IPS DF 4.7 (cell line): Measurements from ENCODE around the gene FBXL4.

Experiments
- DNase-seq: peaks from one replicate; pipeline ENCODE4 v3.0.0-alpha.2; 2013; ENCODE audit warnings: low spot score; ENCODE audit errors: extremely low read depth

The FBXL4 gene

GRCh38 chr6:98947411-98948292 lies at the start of gene FBXL4:
Gene FBXL4, minus strand, starts transcription at chr6:98947946. Its CDS starts 20,958 bp downstream, at chr6:98926988.
- peak; percentile 71 for DNase-seq

DNA sequence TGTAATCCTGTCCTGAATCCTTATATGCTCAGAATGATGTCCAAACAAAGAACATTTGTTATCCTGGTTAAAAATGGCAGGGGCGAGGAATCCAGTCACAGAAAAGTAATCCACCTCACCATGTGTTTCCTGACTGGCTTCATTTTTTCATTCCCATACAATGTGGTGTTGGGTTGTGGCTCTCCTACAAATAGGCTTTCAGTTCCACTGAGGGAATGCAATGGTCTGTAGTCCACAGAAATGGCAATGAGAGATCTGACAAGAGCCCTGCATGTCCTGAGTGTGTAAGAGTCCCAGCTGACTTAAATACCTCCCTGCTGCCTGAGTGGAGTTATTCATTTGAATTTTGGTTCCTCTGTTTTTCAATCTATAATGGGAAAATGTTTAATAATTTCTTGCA lies 47.4 kb upstream of the FBXL4 start:
- DNase-seq = no peak

DNA sequence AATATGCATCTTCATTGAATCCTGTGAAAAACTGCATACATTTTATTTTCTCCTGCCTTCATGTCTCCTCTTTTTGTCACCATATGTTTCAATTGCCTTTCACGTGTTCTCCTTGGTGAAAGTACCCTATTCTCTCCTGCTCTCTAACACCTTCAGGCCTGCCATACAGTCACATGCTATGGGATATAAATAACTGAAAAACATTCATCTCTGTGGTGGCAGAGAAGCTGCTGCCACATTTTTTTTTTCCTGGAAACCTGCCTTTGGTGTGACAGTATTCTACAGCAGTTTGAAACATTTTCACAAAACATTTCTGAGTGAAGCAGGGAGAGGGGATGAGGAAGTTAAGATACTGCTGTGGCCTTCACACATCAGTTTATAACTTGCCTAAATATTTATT lies 44.8 kb upstream of the FBXL4 start:
- no peak for DNase-seq

GRCh38 chr6:98986071-98986615 lies 38.4 kb upstream of the FBXL4 start:
- no peak for DNase-seq

- DNase-seq = no peak
Observed at GRCh38 chr6:98985391-98985790, 37.6 kb upstream of the FBXL4 start.

- no peak for DNase-seq
Observed at GRCh38 chr6:98984121-98984520, 36.4 kb upstream of the FBXL4 start.

GRCh38 chr6:98981473-98981872 lies 33.7 kb upstream of the FBXL4 start:
- no peak for DNase-seq

- DNase-seq = peak; percentile 22
Observed at GRCh38 chr6:98980819-98981218, 33.1 kb upstream of the FBXL4 start.

DNA sequence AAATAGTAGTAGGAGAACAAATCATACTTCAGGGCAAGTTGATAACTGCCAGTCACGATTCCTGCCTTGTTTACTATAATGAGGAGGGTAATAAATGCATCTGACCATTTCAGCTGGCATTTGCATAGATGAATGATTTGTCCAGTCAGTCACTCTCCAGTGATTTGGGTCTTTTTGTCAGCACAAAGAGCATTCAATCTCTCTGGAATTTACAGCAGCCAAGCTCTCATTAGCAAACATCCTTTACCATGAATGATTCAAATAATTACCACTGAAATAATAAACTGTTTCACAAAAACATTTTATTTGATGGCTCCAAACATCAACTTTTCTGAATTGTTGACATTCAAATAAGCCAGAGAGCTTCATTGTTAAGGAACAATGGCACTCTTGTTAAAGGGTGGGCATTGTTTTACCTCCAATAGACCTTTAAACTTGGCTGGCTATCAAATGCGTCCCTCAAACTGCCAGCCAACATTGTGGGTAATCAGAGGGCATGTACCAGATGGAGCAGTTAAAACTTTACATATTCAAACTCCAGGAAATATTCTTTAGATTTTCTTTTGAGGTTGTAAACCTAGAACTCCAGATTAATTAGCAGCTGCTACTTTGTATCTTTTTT lies 30.0 kb upstream of the FBXL4 start:
- no peak for DNase-seq

DNA sequence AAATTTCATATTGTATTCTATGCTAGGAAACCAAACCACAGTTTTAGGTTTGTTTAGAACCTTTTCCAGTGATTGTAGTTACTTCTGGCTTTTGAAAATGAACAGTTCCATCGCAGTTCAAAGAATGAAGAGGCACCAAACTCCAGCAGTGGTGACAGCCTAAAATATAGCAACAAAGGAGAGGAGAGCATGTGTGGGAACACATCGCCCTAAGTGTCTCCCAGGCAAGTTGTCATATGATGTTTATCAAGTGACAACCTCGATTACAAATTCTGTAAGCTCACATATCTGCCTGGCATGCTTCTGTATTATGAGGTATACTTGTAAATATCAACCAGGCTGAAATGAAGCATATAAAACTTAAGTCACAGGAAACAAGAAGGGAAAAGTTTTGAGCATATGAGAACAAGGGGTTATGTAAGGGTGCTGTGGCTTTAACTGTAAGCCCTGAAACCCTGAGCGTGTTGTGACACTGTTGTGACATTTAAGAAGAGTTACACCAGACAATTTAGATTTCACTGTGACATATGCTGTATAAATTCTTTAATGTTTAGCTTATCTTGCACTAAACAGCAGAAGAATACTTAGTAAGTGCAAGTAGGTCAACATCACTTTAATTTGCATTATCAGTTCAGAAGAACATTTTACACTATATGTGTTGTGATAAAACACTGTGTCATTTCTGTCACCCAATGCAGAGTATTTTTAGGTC lies 29.1 kb upstream of the FBXL4 start:
- no peak for DNase-seq

DNA sequence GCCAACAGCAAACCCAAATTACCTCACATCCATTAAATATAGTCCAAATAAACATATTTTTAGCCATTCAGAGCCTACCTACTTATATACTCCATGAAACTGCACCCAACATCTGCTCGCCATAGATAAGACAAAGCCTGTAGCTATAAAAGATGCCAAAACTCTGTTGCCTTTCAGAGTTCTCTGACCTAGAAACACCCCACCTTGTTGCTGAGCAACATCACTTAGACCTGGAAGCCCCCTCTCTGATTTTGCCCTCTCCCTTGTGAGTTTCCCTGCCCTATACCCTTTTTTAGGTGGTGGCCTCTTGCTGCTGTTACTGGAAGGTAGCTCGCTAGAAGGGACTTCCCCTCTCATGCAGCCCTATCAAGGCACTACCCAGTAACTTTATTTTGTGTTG lies 27.7 kb upstream of the FBXL4 start:
- DNase-seq = no peak

DNA sequence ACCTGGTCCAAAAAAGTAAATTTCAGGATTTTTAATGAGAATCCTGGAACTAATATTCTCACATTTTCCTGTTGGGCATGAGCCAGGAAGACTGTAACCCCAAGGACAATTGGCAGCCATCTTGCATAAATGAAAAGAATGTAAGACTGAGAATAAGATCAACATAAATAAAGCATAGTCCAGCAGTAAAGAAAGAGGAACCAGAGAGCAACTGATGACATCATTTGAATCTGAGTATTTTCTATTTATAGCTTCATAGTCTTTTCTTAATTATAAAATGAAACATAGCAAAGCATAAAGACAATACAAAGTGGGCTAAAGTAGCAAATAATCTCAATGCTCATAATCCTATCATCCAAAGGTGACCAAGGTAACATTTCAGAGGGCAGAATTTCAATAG lies 26.6 kb upstream of the FBXL4 start:
- DNase-seq = no peak

DNA sequence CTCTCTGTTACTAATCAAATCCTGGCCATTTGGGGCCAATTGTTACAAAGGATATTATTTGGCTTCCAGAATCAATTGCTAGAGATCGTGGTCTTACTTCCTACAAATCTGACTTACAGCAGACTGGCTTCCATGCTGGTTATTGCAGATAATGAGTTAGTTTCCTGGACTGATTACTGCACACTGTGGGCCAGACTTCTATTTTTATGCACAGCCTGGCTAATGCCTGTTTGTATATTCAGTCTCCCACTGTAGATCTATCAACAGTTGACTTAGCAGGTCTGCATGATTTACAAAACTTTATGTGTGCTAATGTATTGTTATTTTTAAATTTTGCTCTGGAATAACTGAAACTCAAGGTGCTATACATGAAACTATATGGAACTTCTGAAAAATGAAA lies 25.8 kb upstream of the FBXL4 start:
- no peak for DNase-seq

- no peak for DNase-seq
Observed at GRCh38 chr6:98971303-98971702, 23.6 kb upstream of the FBXL4 start.

- no peak for DNase-seq
Observed at GRCh38 chr6:98970469-98970868, 22.7 kb upstream of the FBXL4 start.

DNA sequence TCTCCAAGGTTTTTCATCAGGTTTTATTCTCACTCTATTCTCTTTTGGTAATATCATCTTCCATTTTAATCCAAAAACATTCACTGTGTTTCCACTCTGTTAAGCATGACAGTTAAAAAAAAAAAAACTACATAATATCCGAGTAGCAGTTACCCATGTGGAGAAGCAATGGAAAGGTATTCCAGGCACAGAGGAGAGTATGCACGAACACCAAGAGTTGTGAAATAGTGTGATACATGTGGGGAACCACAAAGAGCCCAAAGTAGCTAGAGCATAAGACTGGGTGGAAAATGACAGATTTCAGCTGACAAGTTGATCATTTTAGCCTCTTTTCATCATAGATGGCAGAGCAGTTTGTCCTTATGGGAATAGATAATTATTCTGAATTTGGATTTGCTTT lies 19.9 kb upstream of the FBXL4 start:
- no peak for DNase-seq

DNA sequence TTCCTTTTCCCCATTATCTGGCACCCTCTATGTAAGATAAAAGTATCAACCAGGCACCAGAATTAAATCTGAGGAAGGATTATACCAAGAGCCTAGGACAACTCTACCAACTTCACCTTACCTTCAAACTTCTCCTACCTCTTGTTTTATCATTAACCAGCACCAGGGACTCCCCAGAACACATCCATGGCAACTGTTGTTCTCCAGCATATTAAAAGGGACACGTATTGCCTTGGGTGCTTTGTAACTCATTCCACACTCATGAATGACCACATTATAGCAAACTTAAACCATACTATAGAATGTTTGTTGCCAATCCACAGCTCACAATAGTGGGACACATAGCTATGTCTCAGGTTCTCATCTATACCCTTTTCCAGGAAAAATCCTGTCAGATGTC lies 11.9 kb upstream of the FBXL4 start:
- DNase-seq = no peak

GRCh38 chr6:98958776-98959175 lies 11.0 kb upstream of the FBXL4 start:
- DNase-seq = no peak

GRCh38 chr6:98957450-98957849 lies 9.7 kb upstream of the FBXL4 start:
- DNase-seq = no peak

DNA sequence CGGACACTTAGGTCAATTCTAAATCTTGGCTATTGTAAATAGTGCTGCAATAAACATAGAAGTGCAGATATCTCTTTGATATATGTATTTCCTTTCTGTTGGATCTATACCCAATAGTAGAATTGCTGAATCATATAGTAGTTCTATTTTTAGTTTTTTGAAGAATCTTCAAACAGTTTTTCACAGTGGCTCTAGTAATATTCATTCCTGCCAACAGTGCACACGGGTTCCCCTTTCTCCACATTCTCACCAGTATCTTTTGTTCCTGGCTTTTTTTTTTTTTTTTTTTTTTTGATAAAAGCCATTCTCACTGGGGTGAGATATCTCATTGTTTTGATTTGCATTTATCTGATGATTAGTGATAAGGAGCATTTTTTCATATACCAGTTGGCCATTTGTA lies 1.8 kb upstream of the FBXL4 start:
- DNase-seq = no peak

DNA sequence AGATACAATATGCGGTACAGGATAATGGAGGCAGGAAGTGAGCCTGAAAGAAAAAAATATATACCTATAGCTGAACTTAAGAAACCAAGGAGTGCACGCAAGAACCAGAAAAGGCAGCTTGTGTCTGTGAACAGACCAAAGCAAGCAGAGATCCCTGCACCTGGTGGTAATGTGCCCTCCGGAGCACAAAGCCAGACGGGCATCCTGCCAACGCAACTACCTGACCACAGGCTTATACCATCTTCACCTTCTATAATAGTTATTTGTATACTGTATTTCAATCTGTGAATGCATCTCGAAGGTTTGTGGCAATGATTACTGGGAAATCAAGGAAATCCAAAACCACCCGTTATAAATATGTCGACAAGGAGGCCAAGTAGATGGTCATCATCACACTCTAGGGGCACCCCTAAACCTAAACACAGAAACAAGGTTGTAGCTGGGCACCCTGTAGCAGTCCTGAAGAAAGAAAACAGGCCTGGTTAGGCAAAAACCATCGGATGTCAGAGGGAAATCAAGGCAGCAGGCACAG lies 801 bp downstream of the FBXL4 start:
- no peak for DNase-seq
